NCI-H446 treated with DMSO at 0.1 percent for 48 hours (cell line): Measurements from ENCODE around the gene PRM1.
"Not testable (repeated sequence)": the region's sequence is repeated elsewhere in the genome, so short reads cannot be mapped to it uniquely, and the experiment has no call there.

ENCODE experiments used
- DNase-seq: peaks from one replicate; lab custom pipeline; 2025; lab: John Stamatoyannopoulos, UW

PRM1 gene

DNA sequence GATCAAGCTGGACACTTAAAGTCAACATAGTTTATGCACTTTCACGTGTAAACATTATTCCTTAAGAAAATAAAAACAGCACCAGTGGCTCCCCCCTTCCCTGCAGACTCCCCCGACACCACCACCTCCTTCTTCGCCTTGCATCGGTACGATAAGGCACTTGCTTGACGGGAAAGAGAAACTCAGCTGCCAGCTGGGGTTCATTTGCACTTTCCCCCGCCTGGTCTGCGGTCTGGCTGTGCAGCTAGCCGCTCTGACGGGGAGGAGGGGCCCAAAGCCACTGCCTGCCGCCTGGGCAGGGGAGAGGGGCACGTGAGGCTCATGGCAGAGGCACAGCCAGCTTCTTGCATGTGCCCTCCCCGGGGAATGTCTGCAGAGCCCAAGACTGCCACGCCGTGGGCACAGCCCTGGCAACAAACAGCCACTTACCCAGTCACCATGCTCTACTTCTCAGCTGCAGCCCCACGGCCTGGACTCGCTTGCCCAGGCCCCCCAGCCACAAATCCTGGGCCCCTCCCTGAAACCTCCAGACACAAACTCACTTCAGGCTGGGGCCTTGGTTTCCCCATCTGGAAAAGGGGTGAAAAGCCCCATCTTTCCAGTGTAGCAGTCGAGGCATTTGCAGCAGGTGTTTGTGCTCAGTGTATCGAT lies 16.5 kb upstream of the PRM1 start:
- peak; percentile 2 for DNase-seq

DNA sequence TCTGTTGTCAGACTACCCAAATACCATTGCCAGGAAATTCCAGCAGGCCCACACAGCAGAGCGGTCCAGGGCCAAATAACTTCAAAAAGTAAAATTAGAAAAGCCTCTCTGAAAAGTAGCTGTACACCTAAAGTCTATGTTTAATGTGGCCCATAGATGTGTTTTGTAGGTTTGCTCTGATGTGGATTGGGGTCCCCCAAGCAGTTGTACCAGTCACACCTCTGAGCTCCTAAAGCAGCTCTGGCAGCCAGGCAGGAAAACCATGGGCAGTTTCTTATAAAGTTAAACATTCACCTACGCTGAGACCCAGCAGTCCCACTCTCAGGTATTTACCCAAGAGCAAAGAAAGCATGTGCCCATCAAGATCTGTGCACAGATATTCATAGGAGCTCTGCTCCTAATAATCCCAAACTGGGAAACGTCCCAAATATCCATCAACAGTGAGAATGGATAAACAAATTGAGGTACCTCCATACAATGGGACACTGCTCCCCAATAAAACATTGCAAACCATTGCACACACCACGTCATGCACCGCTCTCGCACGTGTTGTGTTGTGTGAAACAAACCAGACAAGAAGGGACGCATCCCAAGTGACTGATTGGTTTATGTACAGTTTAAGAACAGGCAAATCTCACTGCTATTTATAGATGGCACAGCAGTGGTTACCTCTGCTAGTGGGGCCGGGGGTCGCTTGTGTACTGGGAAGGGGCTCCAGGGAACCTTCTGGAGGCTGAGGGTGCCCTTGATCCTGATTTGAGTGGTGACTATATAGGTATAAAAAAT lies 15.8 kb upstream of the PRM1 start:
- DNase-seq = no peak

DNA sequence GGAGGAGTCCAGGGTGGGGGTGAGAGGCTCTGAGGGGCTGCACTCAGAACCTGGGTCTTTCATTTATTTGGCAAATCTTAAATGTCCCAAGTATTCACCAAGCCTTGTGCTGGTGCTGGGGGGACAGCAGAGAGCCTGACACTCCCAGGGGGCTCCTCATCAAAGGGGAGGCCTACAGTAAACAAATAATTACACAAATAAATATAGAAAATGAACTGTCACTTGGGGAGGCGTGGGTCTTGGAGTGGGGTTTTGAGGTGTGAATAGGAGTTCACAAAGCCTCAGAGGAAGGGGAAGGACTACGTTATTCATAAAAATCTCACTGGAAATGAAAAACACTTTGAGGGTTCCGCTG lies 15.2 kb upstream of the PRM1 start:
- no peak for DNase-seq

DNA sequence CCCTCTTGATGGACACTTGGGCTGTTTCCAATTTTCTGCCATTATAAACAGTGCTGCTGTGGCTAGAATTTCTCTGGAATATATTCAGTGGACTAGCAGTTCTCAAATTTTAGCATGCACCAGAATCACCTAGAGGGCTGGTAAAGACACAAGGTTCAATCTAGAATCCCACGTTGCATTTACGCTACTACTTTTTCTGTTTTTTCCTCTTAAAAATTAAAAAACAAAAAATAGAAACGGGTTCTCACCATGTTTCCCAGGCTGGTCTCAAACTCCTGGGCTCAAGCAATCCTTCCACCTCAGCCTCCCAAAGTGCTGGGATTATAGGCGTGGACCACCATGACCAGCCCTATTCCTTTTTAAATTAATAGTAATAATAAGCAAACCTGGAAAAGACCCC lies 14.5 kb upstream of the PRM1 start:
- DNase-seq = no peak

DNA sequence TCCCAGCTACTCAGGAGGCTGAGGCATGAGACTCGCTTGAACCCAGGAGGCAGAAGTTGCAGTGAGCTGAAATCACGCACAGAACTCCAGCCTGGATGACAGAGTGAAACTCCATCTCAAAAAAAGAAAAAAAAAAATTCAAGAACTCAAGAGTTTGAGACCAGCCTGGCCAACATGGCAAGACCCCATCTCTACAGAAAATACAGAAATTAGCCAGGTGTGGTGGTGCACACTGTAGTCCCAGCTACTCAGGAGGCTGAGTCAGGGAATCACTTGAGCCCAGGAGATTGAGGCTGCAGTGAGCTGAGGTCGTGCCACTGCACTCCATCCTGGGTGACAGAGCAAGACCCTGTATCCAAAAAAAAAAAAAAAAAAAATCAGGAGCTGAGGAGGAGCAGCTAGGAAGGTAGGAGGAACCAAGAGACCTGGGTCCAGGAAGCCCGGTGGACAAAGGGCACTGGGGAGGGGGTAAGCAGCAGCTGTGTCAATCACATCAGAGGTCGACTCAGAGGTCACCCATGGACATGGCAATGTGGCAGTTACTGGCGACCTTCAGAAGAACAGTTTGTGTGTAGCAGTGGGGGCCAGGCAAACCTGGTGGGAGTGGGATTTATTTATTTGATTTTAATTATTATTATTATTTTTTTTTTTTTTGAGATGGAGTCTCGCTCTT lies 11.1 kb upstream of the PRM1 start:
- no peak for DNase-seq

DNA sequence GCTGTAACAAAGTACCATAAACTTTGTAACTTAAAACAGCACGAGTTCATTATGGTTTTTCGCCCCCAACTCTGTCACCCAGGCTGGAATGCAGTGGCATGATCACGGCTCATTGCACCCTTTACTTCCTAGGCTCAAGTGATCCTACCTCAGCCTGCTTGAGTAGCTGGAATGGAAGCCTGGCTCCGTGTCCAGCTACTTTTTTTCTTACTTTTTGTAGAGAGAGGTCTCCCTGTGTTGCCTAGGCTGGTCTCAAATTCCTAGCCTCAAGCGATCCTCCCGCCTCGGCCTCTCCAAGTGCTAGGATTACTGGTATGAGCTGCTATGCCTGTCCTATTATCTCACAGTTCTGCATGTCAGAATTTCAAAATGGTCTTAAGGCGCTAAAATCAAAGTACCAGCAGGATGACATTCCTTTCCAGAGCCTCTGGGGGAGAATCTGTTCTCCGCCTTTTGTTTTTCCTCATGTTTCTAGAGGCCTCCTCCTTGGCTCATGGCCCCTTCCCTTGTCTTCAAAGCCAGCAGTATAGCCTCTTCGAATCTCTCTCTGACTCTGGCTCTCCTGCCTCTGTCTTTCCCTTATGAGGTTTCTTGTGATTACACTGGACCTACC lies 10.1 kb upstream of the PRM1 start:
- no peak for DNase-seq

DNA sequence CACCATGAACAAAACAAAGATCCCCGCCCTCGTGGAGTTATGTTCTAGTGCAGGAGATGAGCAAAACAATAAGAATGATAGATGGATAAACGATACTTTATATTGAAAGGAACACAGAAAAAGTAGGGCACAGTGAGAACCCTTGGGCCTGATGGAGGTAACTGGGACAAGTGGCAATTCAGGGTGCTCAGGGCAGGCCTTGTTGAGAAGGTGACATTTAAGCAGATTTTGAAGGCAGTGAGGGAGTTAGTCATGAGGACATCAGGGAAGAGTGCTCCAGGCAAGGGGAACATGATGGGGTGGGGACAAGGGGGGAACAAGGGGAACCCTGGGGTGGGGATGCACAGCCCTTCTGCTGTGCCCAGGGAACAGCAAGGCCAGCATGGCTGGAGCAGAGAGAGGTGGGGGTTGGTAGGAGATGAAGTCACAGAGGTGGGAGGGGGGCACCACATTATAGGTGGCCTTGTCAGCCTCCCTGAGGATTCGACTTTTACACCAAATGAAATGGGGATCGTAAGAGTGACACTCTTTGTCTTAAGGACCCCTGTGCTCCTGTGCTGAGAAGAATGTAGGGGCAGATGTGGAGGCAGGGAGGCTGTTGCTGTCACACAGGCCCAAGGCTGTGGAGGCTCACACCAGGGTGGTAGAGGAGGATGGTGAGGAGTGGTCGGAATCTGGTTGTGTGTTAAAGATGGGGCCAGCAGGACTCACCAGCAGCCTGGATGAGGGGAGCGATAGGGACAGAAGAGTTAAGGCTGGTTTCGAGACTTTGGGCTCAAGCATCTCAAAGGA lies 9.2 kb upstream of the PRM1 start:
- DNase-seq = no peak

DNA sequence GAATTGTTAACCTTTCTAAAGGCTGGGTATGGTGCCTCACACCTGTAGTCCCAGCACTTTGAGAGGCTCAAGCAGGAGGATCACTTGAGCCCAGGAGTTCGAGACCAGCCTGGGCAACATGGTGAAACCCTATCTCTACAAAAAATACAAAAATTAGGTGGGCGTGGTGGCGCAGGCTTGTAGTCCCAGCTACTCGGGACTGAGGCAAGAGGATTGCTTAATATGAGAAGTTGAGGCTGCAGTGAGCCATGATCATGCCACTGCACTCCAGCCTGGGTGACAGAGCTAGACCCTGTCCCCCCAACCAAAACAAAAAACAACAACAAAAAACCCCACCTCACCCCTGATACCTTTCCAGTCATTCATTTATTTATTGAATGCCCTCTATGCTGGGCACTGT lies 8.6 kb upstream of the PRM1 start:
- DNase-seq = not testable (repeated sequence)

DNA sequence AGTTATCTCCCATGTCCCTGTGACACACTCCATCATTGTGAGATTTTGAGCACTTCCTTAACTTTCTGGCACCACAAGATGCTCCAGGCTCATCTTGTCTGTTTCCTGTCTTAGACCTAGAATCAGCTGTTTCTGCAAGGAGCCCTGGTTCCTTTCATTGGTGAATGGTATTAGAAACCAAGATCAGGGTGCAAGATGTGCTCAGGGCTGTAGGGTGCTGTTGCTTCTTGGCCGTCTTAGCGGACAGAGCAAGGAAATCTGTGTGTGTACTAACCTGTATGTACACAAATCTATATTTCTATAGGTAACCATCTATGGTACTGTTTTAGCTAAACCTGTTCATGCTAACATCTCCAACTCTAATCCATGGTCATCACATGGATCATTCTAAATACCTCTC lies 8.1 kb upstream of the PRM1 start:
- DNase-seq = no peak

DNA sequence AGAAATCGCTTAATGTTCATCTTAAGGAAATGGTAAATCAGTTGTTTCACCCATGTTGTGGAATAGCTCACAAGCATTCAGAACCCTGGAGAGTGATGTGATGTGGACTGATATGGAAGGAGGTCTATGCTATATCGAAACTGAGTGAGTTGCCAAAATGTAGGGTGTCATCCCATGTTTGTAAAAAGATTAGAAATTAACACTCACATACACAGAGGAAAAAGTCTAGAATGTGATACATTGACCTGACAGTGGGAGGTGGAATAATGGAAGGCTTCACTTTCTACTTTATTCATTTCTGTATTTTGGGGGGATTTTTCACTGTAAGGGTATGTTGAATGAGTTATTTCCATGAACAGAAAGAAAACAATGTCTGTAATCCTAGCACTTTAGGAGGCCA lies 4.7 kb upstream of the PRM1 start:
- DNase-seq = no peak

DNA sequence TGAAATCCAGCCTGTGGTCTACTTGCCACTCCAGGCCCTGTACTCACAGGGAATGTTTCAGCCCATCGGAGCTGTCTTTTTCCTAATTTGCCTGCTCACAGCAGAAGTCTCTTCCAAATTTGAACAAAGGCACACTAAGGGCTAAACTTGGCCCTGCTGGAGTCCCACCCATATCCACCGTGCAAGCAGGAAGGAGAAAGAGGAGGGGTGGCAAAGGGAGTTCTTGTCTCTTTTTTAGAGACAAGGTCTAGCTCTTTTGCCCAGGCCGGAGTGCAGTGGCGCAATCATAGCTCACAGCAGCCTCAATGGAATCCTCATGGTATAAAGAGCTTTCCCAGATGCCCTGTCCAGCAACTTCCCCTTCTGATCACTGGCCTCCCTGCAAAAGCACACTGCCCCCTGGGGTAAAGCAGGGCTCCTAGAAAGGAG lies 2.7 kb upstream of the PRM1 start:
- DNase-seq = no peak

DNA sequence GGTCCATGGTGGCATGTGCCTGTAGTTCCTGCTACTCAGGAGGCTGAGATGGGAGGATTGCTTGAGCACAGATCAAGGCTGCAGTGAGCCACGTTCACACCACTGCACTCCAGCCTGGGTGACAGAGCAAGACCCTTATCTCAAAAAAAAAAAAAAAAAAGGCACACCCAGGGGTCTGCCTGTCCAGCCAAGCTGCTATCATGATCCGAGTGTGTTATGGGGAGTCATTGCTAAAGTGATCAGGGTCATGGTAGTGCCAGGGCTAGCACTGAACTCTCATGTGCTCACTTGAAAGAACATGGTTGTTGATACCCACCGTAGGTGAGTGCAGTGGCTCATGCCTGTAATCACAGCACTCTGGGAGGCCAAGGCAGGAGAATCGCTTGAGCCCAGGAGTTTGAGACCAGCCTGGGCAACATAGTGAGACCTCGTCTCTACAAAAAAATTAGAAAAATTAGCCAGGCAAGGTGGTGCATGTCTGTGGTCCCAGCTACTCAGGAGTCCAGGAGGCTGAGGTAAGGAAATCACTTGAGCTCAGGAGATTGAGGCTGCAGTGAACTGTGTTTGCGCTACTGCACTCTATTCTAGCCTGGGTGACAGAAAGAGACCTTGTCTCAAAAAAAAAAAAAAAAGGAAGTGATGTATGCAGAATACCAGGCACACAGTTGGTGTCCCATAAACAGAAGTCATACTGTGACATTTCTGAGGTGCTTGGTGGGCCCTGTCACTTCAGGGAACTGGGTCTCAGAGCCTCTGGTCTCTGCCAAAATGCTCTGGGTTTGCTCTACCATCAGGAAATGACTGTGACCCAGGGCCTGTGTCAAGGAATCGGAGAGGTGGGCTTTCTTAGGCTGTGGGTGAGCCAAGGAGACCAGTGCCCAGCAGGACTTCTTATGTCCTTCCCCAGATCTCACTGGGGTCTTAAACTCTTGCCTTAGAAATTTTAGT lies 2.2 kb downstream of the PRM1 start:
- DNase-seq = no peak

DNA sequence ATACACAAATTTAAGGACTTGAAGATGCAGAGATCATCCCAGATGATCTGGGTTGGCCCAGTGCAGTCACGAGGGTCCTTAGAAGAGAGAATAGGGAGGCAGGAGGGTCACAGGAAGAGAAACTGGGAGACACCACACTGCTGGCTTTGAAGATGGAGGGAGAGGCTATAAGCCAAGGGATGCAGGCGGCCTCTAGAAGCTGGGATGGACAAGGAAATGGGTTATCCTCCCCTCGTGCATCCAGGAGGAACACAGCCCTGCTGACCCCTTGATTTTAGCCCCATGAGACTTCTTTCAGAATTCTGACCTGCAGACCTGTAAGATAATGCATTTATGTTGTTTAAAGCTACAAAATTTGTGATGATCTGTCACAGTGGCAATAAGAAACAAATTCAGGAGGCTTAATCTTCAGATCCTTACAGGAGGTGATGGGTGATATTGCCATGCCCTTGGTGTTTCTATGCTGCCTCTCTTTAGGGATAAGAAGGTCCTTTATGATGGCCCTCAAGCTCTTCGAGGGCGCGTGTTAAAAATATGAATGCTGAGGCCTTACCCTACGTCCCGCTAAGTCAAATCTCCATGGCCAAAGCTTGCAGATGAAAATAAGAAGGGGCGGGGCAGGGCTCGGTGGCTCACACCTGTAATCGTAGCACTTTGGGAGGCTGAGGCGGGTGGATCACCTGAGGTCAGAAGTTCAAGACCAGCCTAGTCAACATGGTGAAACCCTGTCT lies 3.4 kb downstream of the PRM1 start:
- no peak for DNase-seq

DNA sequence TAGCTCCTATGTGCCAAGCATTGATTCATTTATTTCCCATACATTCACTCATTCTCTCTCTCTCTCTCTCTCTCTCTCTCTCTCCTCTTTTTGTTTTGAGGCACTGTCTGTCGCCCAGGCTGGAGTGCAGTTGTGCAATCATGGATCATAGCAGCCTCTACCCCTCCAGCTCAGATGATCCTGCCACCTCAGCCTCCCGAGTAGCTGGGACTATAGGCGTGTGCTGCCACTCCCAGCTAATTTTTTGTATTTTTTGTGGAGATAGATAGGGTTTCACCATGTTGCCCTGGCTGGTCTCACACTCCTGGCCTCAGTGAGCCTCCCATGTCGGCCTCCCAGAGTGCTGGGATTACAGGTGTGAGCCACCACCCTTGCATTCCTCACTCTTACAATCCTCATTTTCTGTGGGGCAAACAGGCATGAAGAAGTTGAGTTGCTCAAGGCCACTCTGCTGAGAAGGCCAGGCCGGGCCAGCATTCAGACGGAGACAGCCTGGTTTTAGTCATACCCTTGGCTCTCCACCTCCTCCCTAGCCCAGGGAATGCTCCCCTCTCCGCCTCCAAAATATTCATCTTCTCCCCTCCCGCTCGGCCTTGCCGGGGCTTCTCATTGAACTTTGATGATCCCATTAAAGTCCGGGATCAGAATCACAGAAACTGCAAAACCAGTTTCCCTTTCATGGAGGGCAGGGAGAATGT lies 4.1 kb downstream of the PRM1 start:
- DNase-seq = no peak

DNA sequence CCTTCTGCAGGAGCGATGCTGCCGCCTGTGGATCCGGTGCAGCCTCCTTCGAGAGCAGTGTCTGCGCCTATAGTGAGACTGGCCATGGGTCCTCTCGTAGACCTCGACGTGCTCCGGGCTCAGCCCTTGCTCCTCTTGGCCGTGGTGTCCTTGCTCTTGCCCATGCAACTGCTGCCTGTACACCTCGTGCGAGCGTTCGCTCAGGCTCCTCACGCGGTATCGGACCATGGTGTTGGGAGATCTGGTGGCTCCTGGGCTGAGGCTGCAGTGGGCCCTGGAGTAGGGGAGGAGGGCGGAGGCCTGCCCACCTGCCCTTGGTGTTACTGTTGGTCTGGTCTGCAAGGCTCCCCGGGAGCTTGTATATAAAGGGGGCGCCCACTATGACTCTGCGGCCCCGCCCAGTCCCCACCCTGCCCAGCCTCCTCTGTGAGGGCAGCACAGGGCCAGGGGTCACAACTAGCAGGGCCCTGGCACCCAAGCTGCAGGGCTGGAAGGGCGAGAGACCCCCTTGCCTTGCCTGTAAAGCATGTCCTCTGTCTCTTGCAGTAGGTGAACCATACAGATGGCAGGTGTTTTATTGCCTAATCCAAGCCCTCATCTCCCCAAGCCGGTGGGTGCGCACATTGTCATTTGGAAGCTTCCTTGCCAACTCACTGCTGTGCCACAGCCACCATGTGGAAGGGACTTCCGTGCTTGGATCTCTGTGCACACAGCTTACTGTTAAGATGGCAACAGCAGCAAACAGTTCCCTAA lies 4.8 kb downstream of the PRM1 start, which contains the start of gene PRM2:
TSS of gene PRM2 (minus strand) at position 338 of the 753 bp plus-strand sequence. CDS start at position 228, 110 bp downstream.
- no peak for DNase-seq

DNA sequence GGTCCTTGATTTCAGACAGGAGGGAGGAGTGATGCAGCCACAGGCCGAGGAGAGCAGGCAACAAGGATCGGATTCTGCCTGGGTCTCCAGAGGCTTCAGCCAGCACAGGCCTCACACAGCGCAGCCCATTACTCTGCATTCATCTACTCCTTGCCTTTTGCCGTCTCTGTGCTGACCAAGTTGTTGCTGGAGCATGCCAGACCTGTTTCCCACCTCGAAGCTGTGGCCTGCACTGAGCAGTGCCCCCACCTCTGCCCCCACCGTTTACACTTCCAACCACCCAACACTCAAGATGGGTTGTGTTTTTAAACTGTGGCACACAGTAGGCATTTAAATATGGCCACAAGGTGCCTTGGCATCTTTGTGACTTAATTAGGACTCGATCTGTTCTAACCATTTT lies 6.2 kb downstream of the PRM1 start:
- DNase-seq = no peak

DNA sequence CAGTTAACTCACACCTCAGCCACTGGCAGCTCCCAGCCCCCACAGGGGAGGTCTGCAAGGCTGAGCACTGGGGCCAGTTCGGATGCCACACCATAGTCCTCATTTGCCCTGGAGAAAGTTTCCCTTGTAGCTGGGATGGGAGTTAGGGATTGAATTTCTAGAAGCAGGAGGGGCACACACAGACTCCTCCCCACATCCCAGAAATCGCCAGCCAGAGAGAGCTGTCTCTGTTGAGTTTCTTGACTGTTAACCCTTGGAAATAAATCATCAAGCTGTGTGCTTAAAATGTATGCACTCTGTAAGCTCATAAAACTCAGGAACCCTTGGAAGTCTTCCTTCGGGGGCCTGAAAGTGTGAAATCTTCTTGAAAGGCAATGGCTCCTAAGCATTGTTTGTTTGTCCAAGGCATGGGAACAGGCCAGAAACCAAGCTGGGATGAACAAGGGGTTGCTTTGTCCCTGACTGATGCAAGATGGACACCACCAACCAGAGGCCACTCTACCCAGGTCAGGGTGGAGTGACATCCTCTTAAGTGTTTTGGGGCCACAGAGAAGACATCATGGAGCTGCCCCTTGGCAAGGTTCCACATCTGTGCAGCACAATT lies 7.3 kb downstream of the PRM1 start:
- no peak for DNase-seq
